GM23338 (cell line): ENCODE measurements around the gene ARHGEF1. TPM values are rescaled to one million over a fixed set of nuclear protein-coding genes. Genes with fewer than 3 reads are reported as not detected.

Experiments
- ATAC-seq: fragments of 200-7000 bp; cut with Tn5 transposase; 3 replicates; pipeline ENCODE4 v1.9.1; 2020
- DNase-seq: peaks from one replicate; pipeline ENCODE4 v3.0.0-alpha.2; 2015; ENCODE audit warnings: low spot score
- H2AFZ ChIP-seq: fragments of 200-600 bp; sonication (generic); 2 replicates; pipeline ENCODE4 v1.8.0; 2016; ENCODE audit warnings: antibody characterized with exemption, mild to moderate bottlenecking, moderate library complexity
- H3F3A ChIP-seq: fragments of 200-600 bp; sonication (generic); replicated peaks from 2 replicates; pipeline ENCODE4 v1.8.0; 2017; ENCODE audit warnings: antibody characterized with exemption, mixed run types, low read depth
- H3K27ac ChIP-seq: fragments of 200-600 bp; sonication (generic); 2 replicates; pipeline ENCODE4 v1.6.1; 2016; ENCODE audit warnings: low read depth
- H3K27me3 ChIP-seq: fragments of 200-600 bp; sonication (generic); 2 replicates; pipeline ENCODE4 v1.8.0; 2016; ENCODE audit warnings: mild to moderate bottlenecking, mixed run types, moderate library complexity; ENCODE audit not compliant: insufficient read depth
- H3K36me3 ChIP-seq: fragments of 200-600 bp; sonication (generic); 2 replicates; pipeline ENCODE4 v1.8.0; 2016; ENCODE audit warnings: mild to moderate bottlenecking; ENCODE audit not compliant: insufficient read depth
- H3K4me1 ChIP-seq: fragments of 200-600 bp; sonication (generic); 2 replicates; pipeline ENCODE4 v1.8.0; 2016; ENCODE audit warnings: mild to moderate bottlenecking, moderate library complexity; ENCODE audit not compliant: insufficient read depth
- H3K4me2 ChIP-seq: fragments of 200-600 bp; sonication (generic); 2 replicates; pipeline ENCODE4 v1.7.1; 2017; ENCODE audit warnings: mixed run types
- H3K4me3 ChIP-seq: fragments of 200-600 bp; sonication (generic); 2 replicates; pipeline ENCODE4 v1.6.1; 2016; ENCODE audit warnings: mixed run types
- H3K79me2 ChIP-seq: fragments of 200-600 bp; sonication (generic); replicated peaks from 2 replicates; pipeline ENCODE4 v1.8.0; 2017; ENCODE audit warnings: mild to moderate bottlenecking; ENCODE audit not compliant: insufficient read depth
- H3K9me2 ChIP-seq: fragments of 200-600 bp; sonication (generic); 2 replicates; pipeline ENCODE4 v1.8.0; 2017; ENCODE audit not compliant: insufficient read depth
- H4K20me1 ChIP-seq: fragments of 200-600 bp; sonication (generic); replicated peaks from 2 replicates; pipeline ENCODE4 v1.8.0; 2017; ENCODE audit warnings: mild to moderate bottlenecking; ENCODE audit not compliant: insufficient read depth
- H3K27ac Mint-ChIP-seq: 2 replicates; pipeline ENCODE4 v1.8.0; 2020; ENCODE audit warnings: inconsistent platforms, mild to moderate bottlenecking, moderate library complexity, mixed read lengths
- H3K27me3 Mint-ChIP-seq: 3 replicates; pipeline ENCODE4 v1.8.0; 2022; ENCODE audit warnings: low read depth, mild to moderate bottlenecking, moderate library complexity, mixed read lengths, inconsistent platforms; ENCODE audit not compliant: insufficient read depth, poor library complexity
- H3K36me3 Mint-ChIP-seq: 3 replicates; pipeline ENCODE4 v1.8.0; 2021; ENCODE audit warnings: low read depth, mild to moderate bottlenecking, inconsistent platforms, moderate library complexity, mixed read lengths
- H3K4me1 Mint-ChIP-seq: 3 replicates; pipeline ENCODE4 v1.8.0; 2020; ENCODE audit warnings: mild to moderate bottlenecking, inconsistent platforms, mixed read lengths
- H3K4me3 Mint-ChIP-seq: 3 replicates; pipeline ENCODE4 v1.8.0; 2021; ENCODE audit warnings: moderate library complexity, mild to moderate bottlenecking, inconsistent platforms, mixed read lengths
- H3K9me3 Mint-ChIP-seq: 3 replicates; pipeline ENCODE4 v1.8.0; 2020; ENCODE audit warnings: moderate library complexity, mild to moderate bottlenecking, inconsistent platforms, mixed read lengths
- CTCF ChIP-seq, 2 experiments: fragments of 200-600 bp in 1 of 2; sonication (generic) in 1 of 2; conservative IDR thresholded peaks; 2 replicates each; pipeline versions ENCODE4 v1.5.1 to v1.6.1; 2016 to 2017; ENCODE audit warnings: antibody characterized with exemption in 2 of 2, low read depth in 2 of 2, mild to moderate bottlenecking in 2 of 2, moderate library complexity in 1 of 2
- EZH2phosphoT487 ChIP-seq: fragments of 200-600 bp; sonication (generic); IDR thresholded peaks from one replicate; pipeline ENCODE4 v1.8.1; 2018; ENCODE audit warnings: antibody characterized with exemption; ENCODE audit not compliant: unreplicated experiment
- NANOG ChIP-seq: IDR thresholded peaks from 2 replicates; pipeline ENCODE4 v1.6.1; 2016; ENCODE audit warnings: antibody characterized with exemption, borderline replicate concordance
- POLR2AphosphoS5 ChIP-seq: IDR thresholded peaks from 2 replicates; pipeline ENCODE4 v1.6.1; 2016; ENCODE audit warnings: antibody characterized with exemption, low read depth
- STAT1 ChIP-seq: IDR thresholded peaks from one replicate; pipeline ENCODE4 v1.6.1; 2016; ENCODE audit warnings: antibody characterized with exemption; ENCODE audit not compliant: unreplicated experiment
- polyA plus RNA-seq: library from polyadenylated mRNA; unstranded; fragments of >200 nt; fragmentation: Nextera tagmentation; extraction: Ambion mirVana; gene quantifications from 2 replicates; pipeline ENCODE4 v1.2.1, GENCODE V29; 2016
- total RNA-seq: library from RNA; depleted of rRNA; stranded (reverse); fragments of >200 nt; shearing (Covaris generic); gene quantifications from 2 replicates; pipeline ENCODE4 v1.2.3, GENCODE V29; 2014
- TF ChIP-seq, protein P1 (sequence below): fragments of 250-450 bp; sonication (Bioruptor Pico); IDR thresholded peaks from 2 replicates; pipeline ENCODE4 v1.5.0; 2020; ENCODE audit warnings: mild to moderate bottlenecking, moderate library complexity

Gene ARHGEF1
- total and polyA plus RNA-seq, 2 experiments from 2014 or later = 41.3 to 44.7 TPM

GRCh38 chr19:41863209-41863931 lies 19.6 kb upstream of the ARHGEF1 start:
- peaks cover 47% of the 10 kb centered on the region for H3K4me1 ChIP-seq
- peak overlapping the region; percentile 99 for H3K4me2 ChIP-seq
- Mint-ChIP-seq H3K9me3 (peaks cover 3% of the 10 kb centered on the region; the same call in 1 of the 3 replicates), H3K36me3 (peaks cover 80% of the 10 kb centered on the region), H3K27me3 (peaks cover 32% of the 10 kb centered on the region), H3K4me1 (peaks cover 47% of the 10 kb centered on the region), H3K27ac (peak overlapping the region; percentile 94), H3K4me3 (peak overlapping the region; percentile 85)
- peaks cover 71% of the 10 kb centered on the region for H3K36me3 ChIP-seq
- TF ChIP-seq CTCF (conservative IDR thresholded peaks at IDR 0.05; ENCODE audit: low read depth in 2 of 2) (no peak), EZH2phosphoT487 (no peak), STAT1 (no peak), POLR2AphosphoS5 (peak; percentile 24; the same call in 1 of the 2 replicates), NANOG (no peak)
- H3K4me3 ChIP-seq = peak overlapping the region; percentile 69
- peaks cover 80% of the 10 kb centered on the region for H3K79me2 ChIP-seq
- DNase-seq (no peak), ATAC-seq (no peak)
- peaks cover 74% of the 10 kb centered on the region for H3F3A ChIP-seq
- H3K27ac ChIP-seq = peak overlapping the region; percentile 98
- H3K27me3 ChIP-seq = no peaks in the 10 kb centered on the region
- H4K20me1 ChIP-seq = peaks cover 69% of the 10 kb centered on the region
- H3K9me2 ChIP-seq = no peaks in the 10 kb centered on the region
- H2AFZ ChIP-seq = no peak overlapping the region

- Histone ChIP-seq H3K4me2 (peak overlapping the region; percentile 21), H4K20me1 (peaks cover 78% of the 10 kb centered on the region), H3K27ac (peak overlapping the region; percentile 98), H3K9me2 (no peaks in the 10 kb centered on the region), H2AFZ (no peak overlapping the region), H3K27me3 (no peaks in the 10 kb centered on the region), H3K79me2 (peaks cover 80% of the 10 kb centered on the region), H3K4me3 (peak overlapping the region; percentile 24), H3K4me1 (peaks cover 47% of the 10 kb centered on the region), H3K36me3 (peaks cover 81% of the 10 kb centered on the region), H3F3A (peaks cover 84% of the 10 kb centered on the region)
- Mint-ChIP-seq H3K36me3 (peaks cover 90% of the 10 kb centered on the region), H3K27ac (peak overlapping the region; percentile 90), H3K9me3 (peaks cover 3% of the 10 kb centered on the region; the same call in 1 of the 3 replicates), H3K27me3 (peaks cover 32% of the 10 kb centered on the region), H3K4me3 (peak overlapping the region; percentile 44; the same call in 2 of the 3 replicates), H3K4me1 (peaks cover 47% of the 10 kb centered on the region)
- no peak for DNase-seq
- ATAC-seq = no peak
- TF ChIP-seq POLR2AphosphoS5 = peak; percentile 34; the same call in 1 of the 2 replicates
- TF ChIP-seq, protein P1, sequence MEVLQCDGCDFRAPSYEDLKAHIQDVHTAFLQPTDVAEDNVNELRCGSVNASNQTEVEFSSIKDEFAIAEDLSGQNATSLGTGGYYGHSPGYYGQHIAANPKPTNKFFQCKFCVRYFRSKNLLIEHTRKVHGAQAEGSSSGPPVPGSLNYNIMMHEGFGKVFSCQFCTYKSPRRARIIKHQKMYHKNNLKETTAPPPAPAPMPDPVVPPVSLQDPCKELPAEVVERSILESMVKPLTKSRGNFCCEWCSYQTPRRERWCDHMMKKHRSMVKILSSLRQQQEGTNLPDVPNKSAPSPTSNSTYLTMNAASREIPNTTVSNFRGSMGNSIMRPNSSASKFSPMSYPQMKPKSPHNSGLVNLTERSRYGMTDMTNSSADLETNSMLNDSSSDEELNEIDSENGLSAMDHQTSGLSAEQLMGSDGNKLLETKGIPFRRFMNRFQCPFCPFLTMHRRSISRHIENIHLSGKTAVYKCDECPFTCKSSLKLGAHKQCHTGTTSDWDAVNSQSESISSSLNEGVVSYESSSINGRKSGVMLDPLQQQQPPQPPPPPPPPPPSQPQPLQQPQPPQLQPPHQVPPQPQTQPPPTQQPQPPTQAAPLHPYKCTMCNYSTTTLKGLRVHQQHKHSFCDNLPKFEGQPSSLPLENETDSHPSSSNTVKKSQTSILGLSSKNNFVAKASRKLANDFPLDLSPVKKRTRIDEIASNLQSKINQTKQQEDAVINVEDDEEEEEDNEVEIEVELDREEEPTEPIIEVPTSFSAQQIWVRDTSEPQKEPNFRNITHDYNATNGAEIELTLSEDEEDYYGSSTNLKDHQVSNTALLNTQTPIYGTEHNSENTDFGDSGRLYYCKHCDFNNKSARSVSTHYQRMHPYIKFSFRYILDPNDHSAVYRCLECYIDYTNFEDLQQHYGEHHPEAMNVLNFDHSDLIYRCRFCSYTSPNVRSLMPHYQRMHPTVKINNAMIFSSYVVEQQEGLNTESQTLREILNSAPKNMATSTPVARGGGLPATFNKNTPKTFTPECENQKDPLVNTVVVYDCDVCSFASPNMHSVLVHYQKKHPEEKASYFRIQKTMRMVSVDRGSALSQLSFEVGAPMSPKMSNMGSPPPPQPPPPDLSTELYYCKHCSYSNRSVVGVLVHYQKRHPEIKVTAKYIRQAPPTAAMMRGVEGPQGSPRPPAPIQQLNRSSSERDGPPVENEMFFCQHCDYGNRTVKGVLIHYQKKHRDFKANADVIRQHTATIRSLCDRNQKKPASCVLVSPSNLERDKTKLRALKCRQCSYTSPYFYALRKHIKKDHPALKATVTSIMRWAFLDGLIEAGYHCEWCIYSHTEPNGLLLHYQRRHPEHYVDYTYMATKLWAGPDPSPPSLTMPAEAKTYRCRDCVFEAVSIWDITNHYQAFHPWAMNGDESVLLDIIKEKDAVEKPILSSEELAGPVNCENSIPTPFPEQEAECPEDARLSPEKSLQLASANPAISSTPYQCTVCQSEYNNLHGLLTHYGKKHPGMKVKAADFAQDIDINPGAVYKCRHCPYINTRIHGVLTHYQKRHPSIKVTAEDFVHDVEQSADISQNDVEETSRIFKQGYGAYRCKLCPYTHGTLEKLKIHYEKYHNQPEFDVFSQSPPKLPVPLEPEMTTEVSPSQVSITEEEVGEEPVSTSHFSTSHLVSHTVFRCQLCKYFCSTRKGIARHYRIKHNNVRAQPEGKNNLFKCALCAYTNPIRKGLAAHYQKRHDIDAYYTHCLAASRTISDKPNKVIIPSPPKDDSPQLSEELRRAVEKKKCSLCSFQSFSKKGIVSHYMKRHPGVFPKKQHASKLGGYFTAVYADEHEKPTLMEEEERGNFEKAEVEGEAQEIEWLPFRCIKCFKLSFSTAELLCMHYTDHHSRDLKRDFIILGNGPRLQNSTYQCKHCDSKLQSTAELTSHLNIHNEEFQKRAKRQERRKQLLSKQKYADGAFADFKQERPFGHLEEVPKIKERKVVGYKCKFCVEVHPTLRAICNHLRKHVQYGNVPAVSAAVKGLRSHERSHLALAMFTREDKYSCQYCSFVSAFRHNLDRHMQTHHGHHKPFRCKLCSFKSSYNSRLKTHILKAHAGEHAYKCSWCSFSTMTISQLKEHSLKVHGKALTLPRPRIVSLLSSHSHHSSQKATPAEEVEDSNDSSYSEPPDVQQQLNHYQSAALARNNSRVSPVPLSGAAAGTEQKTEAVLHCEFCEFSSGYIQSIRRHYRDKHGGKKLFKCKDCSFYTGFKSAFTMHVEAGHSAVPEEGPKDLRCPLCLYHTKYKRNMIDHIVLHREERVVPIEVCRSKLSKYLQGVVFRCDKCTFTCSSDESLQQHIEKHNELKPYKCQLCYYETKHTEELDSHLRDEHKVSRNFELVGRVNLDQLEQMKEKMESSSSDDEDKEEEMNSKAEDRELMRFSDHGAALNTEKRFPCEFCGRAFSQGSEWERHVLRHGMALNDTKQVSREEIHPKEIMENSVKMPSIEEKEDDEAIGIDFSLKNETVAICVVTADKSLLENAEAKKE = no peak
These were observed 18.6 kb upstream of the ARHGEF1 start for GRCh38 chr19:41864374-41864773.
